Liver (tissue), 3 donors: ENCODE data around the gene NSD1.

Source experiments
- CTCF ChIP-seq: fragments of 150-350 bp; IDR thresholded peaks from 2 replicates; pipeline ENCODE4 v1.5.1; 2017; ENCODE audit warnings: improper control_type of control experiment, low read depth, low read length; ENCODE audit not compliant: missing input control
- FOXA1 ChIP-seq: IDR thresholded peaks from 2 replicates; pipeline ENCODE4 v1.6.1; 2016; ENCODE audit warnings: antibody characterized with exemption
- JUND ChIP-seq, 2 donors: IDR thresholded peaks; 2 replicates each; pipeline ENCODE4 v1.6.1; 2016; ENCODE audit warnings: antibody characterized with exemption in 2 of 2
- MAX ChIP-seq: IDR thresholded peaks from 2 replicates; pipeline ENCODE4 v1.6.1; 2016; ENCODE audit warnings: antibody characterized with exemption
- NR2F2 ChIP-seq: IDR thresholded peaks from 2 replicates; pipeline ENCODE4 v1.6.1; 2016; ENCODE audit warnings: antibody characterized with exemption
- TF ChIP-seq, protein P1 (sequence below): IDR thresholded peaks from 2 replicates; pipeline ENCODE4 v1.6.1; 2016; ENCODE audit warnings: antibody characterized with exemption, mild to moderate bottlenecking
- donor health status: healthy.
- donor health status: healthy.

DNA sequence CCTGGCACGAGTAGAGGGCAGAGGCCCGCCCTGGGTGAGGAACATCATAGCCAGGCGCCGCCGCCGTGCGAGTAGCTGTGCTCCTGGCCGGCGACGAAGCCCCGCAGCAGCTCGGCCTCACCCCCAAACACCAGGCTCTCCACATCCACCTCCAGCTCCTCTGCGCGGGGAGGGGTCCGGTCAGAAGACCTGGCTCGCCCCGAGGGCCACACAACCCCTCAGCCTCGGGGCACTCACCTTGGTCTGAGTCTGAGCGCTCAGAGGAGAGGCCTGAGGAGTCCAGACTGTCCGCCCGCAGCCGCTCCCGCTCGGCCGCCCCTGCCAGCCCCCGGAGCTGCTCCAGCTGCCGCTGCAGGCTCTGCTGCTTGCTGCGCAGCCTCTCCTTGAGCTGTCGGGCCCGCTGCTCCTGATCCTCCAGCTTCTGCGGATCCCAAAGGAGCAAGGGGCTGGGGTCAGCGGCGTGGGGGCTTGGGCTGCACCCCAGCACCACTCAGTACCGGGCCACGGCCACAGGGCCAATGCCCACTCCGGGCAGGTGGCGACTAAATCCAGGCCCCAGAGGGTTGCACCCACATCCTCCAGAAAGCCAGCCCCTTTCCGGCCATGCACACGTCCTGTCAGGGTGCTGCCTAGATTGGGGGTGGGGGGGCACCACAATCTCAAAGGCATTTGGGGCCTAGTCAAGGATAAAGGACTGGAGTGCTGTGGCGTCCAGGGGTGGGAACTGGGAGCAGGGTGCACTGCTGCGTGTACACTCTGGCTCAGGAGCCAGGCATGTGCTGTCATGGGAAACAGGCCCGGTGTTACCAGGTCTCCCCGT is 174.2 kb downstream of the NSD1 start:
- TF ChIP-seq CTCF (no peak), NR2F2 (no peak), JUND (IDR thresholded peaks at IDR 0.05) (no peak), FOXA1 (no peak), MAX (no peak)
- TF ChIP-seq, protein P1, sequence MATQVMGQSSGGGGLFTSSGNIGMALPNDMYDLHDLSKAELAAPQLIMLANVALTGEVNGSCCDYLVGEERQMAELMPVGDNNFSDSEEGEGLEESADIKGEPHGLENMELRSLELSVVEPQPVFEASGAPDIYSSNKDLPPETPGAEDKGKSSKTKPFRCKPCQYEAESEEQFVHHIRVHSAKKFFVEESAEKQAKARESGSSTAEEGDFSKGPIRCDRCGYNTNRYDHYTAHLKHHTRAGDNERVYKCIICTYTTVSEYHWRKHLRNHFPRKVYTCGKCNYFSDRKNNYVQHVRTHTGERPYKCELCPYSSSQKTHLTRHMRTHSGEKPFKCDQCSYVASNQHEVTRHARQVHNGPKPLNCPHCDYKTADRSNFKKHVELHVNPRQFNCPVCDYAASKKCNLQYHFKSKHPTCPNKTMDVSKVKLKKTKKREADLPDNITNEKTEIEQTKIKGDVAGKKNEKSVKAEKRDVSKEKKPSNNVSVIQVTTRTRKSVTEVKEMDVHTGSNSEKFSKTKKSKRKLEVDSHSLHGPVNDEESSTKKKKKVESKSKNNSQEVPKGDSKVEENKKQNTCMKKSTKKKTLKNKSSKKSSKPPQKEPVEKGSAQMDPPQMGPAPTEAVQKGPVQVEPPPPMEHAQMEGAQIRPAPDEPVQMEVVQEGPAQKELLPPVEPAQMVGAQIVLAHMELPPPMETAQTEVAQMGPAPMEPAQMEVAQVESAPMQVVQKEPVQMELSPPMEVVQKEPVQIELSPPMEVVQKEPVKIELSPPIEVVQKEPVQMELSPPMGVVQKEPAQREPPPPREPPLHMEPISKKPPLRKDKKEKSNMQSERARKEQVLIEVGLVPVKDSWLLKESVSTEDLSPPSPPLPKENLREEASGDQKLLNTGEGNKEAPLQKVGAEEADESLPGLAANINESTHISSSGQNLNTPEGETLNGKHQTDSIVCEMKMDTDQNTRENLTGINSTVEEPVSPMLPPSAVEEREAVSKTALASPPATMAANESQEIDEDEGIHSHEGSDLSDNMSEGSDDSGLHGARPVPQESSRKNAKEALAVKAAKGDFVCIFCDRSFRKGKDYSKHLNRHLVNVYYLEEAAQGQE, result no peak
